Measurements from ENCODE around the gene C9orf50. TPM values are rescaled to one million over a fixed set of nuclear protein-coding genes. Genes with fewer than 3 reads are reported as not detected.

C9orf50 gene
- polyA plus RNA-seq, 1 donor from 2014 or later, result not detected

GRCh38 chr9:129583308-129584038, 37.4 kb downstream of the C9orf50 start:
- Histone ChIP-seq H3F3A (ENCODE audit: insufficient read depth, low read length, poor library complexity, severe bottlenecking) (no peaks in the 10 kb centered on the region), H3K4me2 (ENCODE audit: low read length) (no peak overlapping the region), H4K20me1 (ENCODE audit: insufficient read depth) (no peaks in the 10 kb centered on the region), H2AFZ (ENCODE audit: low read depth, low read length) (no peak overlapping the region), H3K36me3 (ENCODE audit: insufficient read depth, low read length) (no peaks in the 10 kb centered on the region), H3K4me3 (ENCODE audit: low read length) (no peak overlapping the region), H3K9me2 (ENCODE audit: insufficient read depth, low read length) (no peaks in the 10 kb centered on the region), H3K9ac (ENCODE audit: low read length) (no peak overlapping the region), H3K79me2 (replicated peaks; ENCODE audit: insufficient read depth, low read length) (no peaks in the 10 kb centered on the region), H3K27me3 (ENCODE audit: insufficient read depth, low read depth, low read length) (no peaks in the 10 kb centered on the region), H3K9me3 (ENCODE audit: low read length) (no peaks in the 10 kb centered on the region), H3K27ac (ENCODE audit: low read length) (no peak overlapping the region)
- no peak for TF ChIP-seq CTCF (IDR thresholded peaks at IDR 0.05; ENCODE audit: poor library complexity, severe bottlenecking)
- TF ChIP-seq MXI1 (conservative IDR thresholded peaks at IDR 0.05; ENCODE audit: poor library complexity, severe bottlenecking), result no peak
- TF ChIP-seq POLR2AphosphoS5 (IDR thresholded peaks at IDR 0.05), result no peak
- no peak for TF ChIP-seq EZH2 (IDR thresholded peaks at IDR 0.05; ENCODE audit: borderline replicate concordance, insufficient read depth, low read length, poor library complexity, severe bottlenecking)
- no peak for TF ChIP-seq SMC3 (conservative IDR thresholded peaks at IDR 0.05; ENCODE audit: poor library complexity)
- no peak for TF ChIP-seq RAD21 (conservative IDR thresholded peaks at IDR 0.05)
- no peak for TF ChIP-seq REST (IDR thresholded peaks at IDR 0.05; ENCODE audit: borderline replicate concordance)
- no peak for TF ChIP-seq EP300 (conservative IDR thresholded peaks at IDR 0.05; ENCODE audit: poor library complexity, severe bottlenecking)
- TF ChIP-seq TAF1 (IDR thresholded peaks at IDR 0.05; ENCODE audit: low read depth), result no peak

GRCh38 chr9:129582855-129583254, 38.0 kb downstream of the C9orf50 start:
- no peak overlapping the region for H3K4me3 ChIP-seq (ENCODE audit: low read length)
- H3K79me2 ChIP-seq (replicated peaks; ENCODE audit: insufficient read depth, low read length), result no peaks in the 10 kb centered on the region
- no peaks in the 10 kb centered on the region for H3K27me3 ChIP-seq (ENCODE audit: insufficient read depth, low read depth, low read length)
- H3K27ac ChIP-seq (ENCODE audit: low read length), result no peak overlapping the region
- no peaks in the 10 kb centered on the region for H3F3A ChIP-seq (ENCODE audit: insufficient read depth, low read length, poor library complexity, severe bottlenecking)
- H2AFZ ChIP-seq (ENCODE audit: low read depth, low read length), result no peak overlapping the region
- H3K9me2 ChIP-seq (ENCODE audit: insufficient read depth, low read length), result no peaks in the 10 kb centered on the region
- H4K20me1 ChIP-seq (ENCODE audit: insufficient read depth), result no peaks in the 10 kb centered on the region
- no peaks in the 10 kb centered on the region for H3K9me3 ChIP-seq (ENCODE audit: low read length)
- H3K9ac ChIP-seq (ENCODE audit: low read length), result no peak overlapping the region
- H3K36me3 ChIP-seq (ENCODE audit: insufficient read depth, low read length), result no peaks in the 10 kb centered on the region
- TF ChIP-seq TAF1 (IDR thresholded peaks at IDR 0.05; ENCODE audit: low read depth) (no peak), REST (IDR thresholded peaks at IDR 0.05; ENCODE audit: borderline replicate concordance) (no peak), CTCF (IDR thresholded peaks at IDR 0.05; ENCODE audit: poor library complexity, severe bottlenecking) (no peak)
- no peak overlapping the region for H3K4me2 ChIP-seq (ENCODE audit: low read length)

Measured in neural cell (in vitro differentiated cells).